ENCODE data around the gene MYL5. TPM values are rescaled to one million over a fixed set of nuclear protein-coding genes. Genes with fewer than 3 reads are reported as not detected.

The MYL5 gene
- total and polyA plus RNA-seq, 2 of the 13 experiments (the other 11 are each of a cell fraction or from before 2014, with no cell fraction given) = 6.5 to 16.0 TPM

DNA sequence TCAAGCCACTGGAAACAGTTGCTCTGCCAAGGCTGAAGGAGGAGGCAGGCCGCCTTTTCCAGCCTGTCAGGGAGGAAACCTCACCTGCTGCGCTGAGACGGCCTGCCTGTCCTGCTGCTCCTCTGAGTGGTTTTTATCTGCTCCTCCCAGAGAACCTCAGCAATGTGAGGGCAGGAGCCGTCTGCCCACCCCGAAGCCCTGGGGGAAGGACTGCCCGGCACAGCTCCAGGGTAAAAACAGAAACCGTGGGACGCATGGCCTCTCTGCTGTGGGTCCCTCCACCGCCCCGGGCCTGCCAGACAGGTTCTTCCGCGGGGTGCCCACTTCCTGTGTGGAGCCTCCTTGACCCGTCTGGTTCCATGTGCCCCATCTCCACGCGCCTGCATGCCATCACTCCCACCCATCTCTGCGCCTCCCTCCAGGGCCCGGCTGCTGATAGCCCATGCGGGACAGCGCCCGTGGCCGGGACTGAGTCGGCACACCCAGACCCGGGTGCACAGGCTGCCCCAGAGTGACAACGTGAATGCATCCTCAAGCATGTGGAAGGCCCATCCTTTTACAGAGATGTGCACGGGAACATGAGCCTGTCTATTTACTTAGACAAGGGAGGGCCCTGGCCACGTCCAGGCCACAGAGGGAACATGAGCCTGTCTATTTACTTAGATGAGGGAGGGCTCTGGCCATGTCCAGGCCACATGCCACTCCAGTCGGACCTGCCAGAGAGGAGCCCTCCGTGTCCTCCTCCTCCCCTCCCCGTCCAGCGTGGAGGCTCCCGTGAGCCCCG lies 18.6 kb downstream of the MYL5 start (continued):
- TF ChIP-seq ZNF24 (IDR thresholded peaks at IDR 0.05) (no peak), ZNF224 (CRISPR knock-in tag; IDR thresholded peaks at IDR 0.05) (no peak; the same call in 1 of the 2 replicates), ZNF652 (CRISPR knock-in tag; IDR thresholded peaks at IDR 0.05; ENCODE audit: borderline replicate concordance, low read depth) (no peak; the same call in 1 of the 2 replicates), ZNF12 (CRISPR knock-in tag; IDR thresholded peaks at IDR 0.05) (no peak), ZNF841 (CRISPR knock-in tag; IDR thresholded peaks at IDR 0.05; ENCODE audit: borderline replicate concordance) (no peak), ZBTB21 (CRISPR knock-in tag; IDR thresholded peaks at IDR 0.05) (no peak), ZNF256 (CRISPR knock-in tag; conservative IDR thresholded peaks at IDR 0.05) (no peak), SMARCC2 (IDR thresholded peaks at IDR 0.05) (no peak), ZNF296 (CRISPR knock-in tag; conservative IDR thresholded peaks at IDR 0.05) (no peak), STAG1 (CRISPR knock-in tag; IDR thresholded peaks at IDR 0.05) (no peak), ZNF724P (CRISPR knock-in tag; IDR thresholded peaks at IDR 0.05; ENCODE audit: borderline replicate concordance) (no peak), ZNF773 (CRISPR knock-in tag; IDR thresholded peaks at IDR 0.05; ENCODE audit: borderline replicate concordance) (no peak), ZNF235 (CRISPR knock-in tag; IDR thresholded peaks at IDR 0.05; ENCODE audit: borderline replicate concordance) (no peak), ZNF670 (CRISPR knock-in tag; IDR thresholded peaks at IDR 0.05; ENCODE audit: borderline replicate concordance) (peak; percentile 76), TEAD3 (CRISPR knock-in tag; optimal IDR thresholded peaks at IDR 0.05; ENCODE audit: borderline replicate concordance) (peak; percentile 65), ZNF788 (CRISPR knock-in tag; IDR thresholded peaks at IDR 0.05; ENCODE audit: borderline replicate concordance) (peak; percentile 81; the same call in 1 of the 2 replicates), ETV5 (CRISPR knock-in tag; IDR thresholded peaks at IDR 0.05; ENCODE audit: borderline replicate concordance) (0 out of 2 replicates have a peak, but pooled peaks have one; percentile 31), ZNF333 (CRISPR knock-in tag; IDR thresholded peaks at IDR 0.05; ENCODE audit: borderline replicate concordance) (no peak)
- TF ChIP-seq, protein P1, sequence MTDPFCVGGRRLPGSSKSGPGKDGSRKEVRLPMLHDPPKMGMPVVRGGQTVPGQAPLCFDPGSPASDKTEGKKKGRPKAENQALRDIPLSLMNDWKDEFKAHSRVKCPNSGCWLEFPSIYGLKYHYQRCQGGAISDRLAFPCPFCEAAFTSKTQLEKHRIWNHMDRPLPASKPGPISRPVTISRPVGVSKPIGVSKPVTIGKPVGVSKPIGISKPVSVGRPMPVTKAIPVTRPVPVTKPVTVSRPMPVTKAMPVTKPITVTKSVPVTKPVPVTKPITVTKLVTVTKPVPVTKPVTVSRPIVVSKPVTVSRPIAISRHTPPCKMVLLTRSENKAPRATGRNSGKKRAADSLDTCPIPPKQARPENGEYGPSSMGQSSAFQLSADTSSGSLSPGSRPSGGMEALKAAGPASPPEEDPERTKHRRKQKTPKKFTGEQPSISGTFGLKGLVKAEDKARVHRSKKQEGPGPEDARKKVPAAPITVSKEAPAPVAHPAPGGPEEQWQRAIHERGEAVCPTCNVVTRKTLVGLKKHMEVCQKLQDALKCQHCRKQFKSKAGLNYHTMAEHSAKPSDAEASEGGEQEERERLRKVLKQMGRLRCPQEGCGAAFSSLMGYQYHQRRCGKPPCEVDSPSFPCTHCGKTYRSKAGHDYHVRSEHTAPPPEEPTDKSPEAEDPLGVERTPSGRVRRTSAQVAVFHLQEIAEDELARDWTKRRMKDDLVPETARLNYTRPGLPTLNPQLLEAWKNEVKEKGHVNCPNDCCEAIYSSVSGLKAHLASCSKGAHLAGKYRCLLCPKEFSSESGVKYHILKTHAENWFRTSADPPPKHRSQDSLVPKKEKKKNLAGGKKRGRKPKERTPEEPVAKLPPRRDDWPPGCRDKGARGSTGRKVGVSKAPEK (CRISPR knock-in tag; IDR thresholded peaks at IDR 0.05; ENCODE audit: borderline replicate concordance) = no peak
- TF ChIP-seq, protein P2, sequence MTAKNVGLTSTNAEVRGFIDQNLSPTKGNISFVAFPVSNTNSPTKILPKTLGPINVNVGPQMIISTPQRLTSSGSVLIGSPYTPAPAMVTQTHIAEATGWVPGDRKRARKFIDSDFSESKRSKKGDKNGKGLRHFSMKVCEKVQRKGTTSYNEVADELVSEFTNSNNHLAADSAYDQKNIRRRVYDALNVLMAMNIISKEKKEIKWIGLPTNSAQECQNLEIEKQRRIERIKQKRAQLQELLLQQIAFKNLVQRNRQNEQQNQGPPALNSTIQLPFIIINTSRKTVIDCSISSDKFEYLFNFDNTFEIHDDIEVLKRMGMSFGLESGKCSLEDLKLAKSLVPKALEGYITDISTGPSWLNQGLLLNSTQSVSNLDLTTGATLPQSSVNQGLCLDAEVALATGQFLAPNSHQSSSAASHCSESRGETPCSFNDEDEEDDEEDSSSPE (CRISPR knock-in tag; IDR thresholded peaks at IDR 0.05) = 0 out of 2 replicates have a peak, but pooled peaks have one; percentile 24
